GM12874 (cell line): ENCODE measurements around the gene STAMBP.

ENCODE experiments used
- CTCF ChIP-seq: IDR thresholded peaks from 2 replicates; pipeline ENCODE4 v1.5.1; 2011; ENCODE audit warnings: low read depth, mild to moderate bottlenecking, control low read depth, low read length, moderate library complexity; ENCODE audit not compliant: insufficient read depth

The STAMBP gene

GRCh38 chr2:73921581-73921980 lies 92.8 kb downstream of the STAMBP start:
- no peak for TF ChIP-seq CTCF

GRCh38 chr2:73922681-73923080 lies 93.9 kb downstream of the STAMBP start:
- no peak for TF ChIP-seq CTCF
